ENCODE results near the gene TSPAN9. TPM values are rescaled to one million over a fixed set of nuclear protein-coding genes. Genes with fewer than 3 reads are reported as not detected.

Gene TSPAN9
- total RNA-seq, 1 donor from 2014 or later = 17.7 TPM

GRCh38 chr12:3119756-3120601 lies 42.8 kb downstream of the TSPAN9 start:
- H3K36me3 ChIP-seq (ENCODE audit: control insufficient read depth, insufficient read depth, low read length) = no peaks in the 10 kb centered on the region
- H3K27me3 ChIP-seq (ENCODE audit: control insufficient read depth, insufficient read depth, low read length) = no peaks in the 10 kb centered on the region
- no peak overlapping the region for H3K4me3 ChIP-seq (ENCODE audit: low read depth, low read length)
- no peak for TF ChIP-seq CTCF (IDR thresholded peaks at IDR 0.05; ENCODE audit: insufficient read depth, low read length, poor library complexity, severe bottlenecking)
- no peak for DNase-seq (ENCODE audit: low read depth)

- Histone ChIP-seq H3K27me3 (ENCODE audit: control insufficient read depth, insufficient read depth, low read length) (no peaks in the 10 kb centered on the region), H3K36me3 (ENCODE audit: control insufficient read depth, insufficient read depth, low read length) (no peaks in the 10 kb centered on the region), H3K4me3 (ENCODE audit: low read depth, low read length) (no peak overlapping the region)
- no peak for TF ChIP-seq CTCF (IDR thresholded peaks at IDR 0.05; ENCODE audit: insufficient read depth, low read length, poor library complexity, severe bottlenecking)
- DNase-seq (ENCODE audit: low read depth) = no peak
Measured at GRCh38 chr12:3120701-3121100, 43.5 kb downstream of the TSPAN9 start.

DNA sequence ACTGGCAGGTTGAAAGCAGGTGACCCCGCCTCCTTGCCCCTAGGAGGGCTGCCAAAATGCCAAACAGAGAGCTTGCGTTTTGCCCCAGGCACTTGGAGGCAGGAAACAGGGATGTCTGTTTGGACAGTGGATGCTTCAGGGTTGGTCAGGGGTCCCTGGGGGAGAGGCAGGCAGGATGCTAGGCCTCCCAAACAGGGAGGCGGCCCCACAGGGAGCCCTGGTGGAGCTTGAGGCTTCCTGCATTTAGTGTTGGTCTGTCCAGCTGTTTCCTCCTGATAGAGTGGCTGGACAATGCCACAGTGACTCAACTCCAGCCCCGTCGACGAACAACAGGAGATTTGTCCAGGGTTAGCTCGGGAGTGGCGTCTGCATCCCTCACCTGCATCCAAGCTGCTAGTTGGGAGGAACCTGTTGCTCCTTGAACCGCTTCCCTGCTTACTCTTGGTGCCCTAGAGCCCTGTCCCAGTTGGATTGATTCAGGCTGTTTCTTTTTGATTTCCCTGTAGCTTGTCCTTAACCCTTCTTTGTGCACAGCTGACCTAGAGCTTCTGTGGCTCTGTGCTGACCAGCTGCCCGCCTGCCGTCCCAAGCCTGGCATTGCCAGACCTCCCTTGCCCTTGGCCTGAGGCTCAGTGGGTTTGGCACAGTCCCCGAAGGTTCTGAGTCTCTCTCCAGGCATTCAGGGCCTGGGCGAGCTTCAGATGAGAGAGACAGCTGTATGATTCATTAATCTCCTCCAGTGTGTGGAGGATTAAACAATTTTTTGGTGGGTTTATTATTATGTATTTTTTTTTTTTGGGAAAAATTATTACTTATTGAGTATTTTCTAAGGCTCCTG lies 45.9 kb downstream of the TSPAN9 start:
- no peak for DNase-seq (ENCODE audit: low read depth)
- no peaks in the 10 kb centered on the region for H3K27me3 ChIP-seq (ENCODE audit: control insufficient read depth, insufficient read depth, low read length)
- H3K4me3 ChIP-seq (ENCODE audit: low read depth, low read length) = no peak overlapping the region
- no peak for TF ChIP-seq CTCF (IDR thresholded peaks at IDR 0.05; ENCODE audit: insufficient read depth, low read length, poor library complexity, severe bottlenecking)
- no peaks in the 10 kb centered on the region for H3K36me3 ChIP-seq (ENCODE audit: control insufficient read depth, insufficient read depth, low read length)

GRCh38 chr12:3123729-3124128 lies 46.5 kb downstream of the TSPAN9 start:
- DNase-seq (ENCODE audit: low read depth) = no peak
- no peaks in the 10 kb centered on the region for H3K27me3 ChIP-seq (ENCODE audit: control insufficient read depth, insufficient read depth, low read length)
- TF ChIP-seq CTCF (IDR thresholded peaks at IDR 0.05; ENCODE audit: insufficient read depth, low read length, poor library complexity, severe bottlenecking) = no peak
- H3K4me3 ChIP-seq (ENCODE audit: low read depth, low read length) = no peak overlapping the region
- no peaks in the 10 kb centered on the region for H3K36me3 ChIP-seq (ENCODE audit: control insufficient read depth, insufficient read depth, low read length)

DNA sequence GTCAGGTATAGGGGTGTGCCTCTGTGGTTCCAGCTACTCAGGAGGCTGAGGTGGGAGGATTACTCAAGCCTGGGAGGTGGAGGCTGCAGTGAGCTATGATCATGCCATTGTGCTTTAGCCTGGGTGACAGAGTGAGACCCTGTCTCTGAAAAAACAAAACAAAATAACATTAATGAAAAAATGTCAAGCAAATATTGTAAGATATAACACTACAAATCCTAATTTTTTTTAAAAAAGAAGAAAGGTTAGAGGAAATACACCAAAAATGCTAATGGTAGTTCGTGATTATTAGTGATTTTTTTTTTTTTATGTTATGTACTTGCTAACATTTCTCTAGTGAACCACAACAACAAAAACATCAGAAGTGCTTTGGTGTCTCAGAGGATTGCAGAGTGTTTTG lies 47.7 kb downstream of the TSPAN9 start:
- H3K36me3 ChIP-seq (ENCODE audit: control insufficient read depth, insufficient read depth, low read length) = no peaks in the 10 kb centered on the region
- no peak overlapping the region for H3K4me3 ChIP-seq (ENCODE audit: low read depth, low read length)
- no peak for TF ChIP-seq CTCF (IDR thresholded peaks at IDR 0.05; ENCODE audit: insufficient read depth, low read length, poor library complexity, severe bottlenecking)
- DNase-seq (ENCODE audit: low read depth) = no peak
- no peaks in the 10 kb centered on the region for H3K27me3 ChIP-seq (ENCODE audit: control insufficient read depth, insufficient read depth, low read length)

All from kidney epithelial cell (primary cell).